Natural killer cell (primary cell): ENCODE data around the gene NOS1AP. TPM values are rescaled to one million over a fixed set of nuclear protein-coding genes. Genes with fewer than 3 reads are reported as not detected.

Source experiments
- ATAC-seq, 3 donors: fragments of 150-1000 bp in 2 of 3; fragments of 200-7000 bp in 1 of 3; cut with Tn5 transposase; 1 replicate in 1 of 3; 2 replicates in 2 of 3; pipeline ENCODE4 v1.10.0; 2021; ENCODE audit warnings: mild to moderate bottlenecking in 2 of 3, moderate library complexity in 2 of 3
- DNase-seq, 2 donors: peaks; one replicate each; pipeline versions ENCODE4 v3.0.0 to v3.0.0-alpha.2; 2013 to 2021; ENCODE audit warnings: mixed read lengths in 1 of 2
- H3K27ac ChIP-seq: one replicate; pipeline ENCODE4 v1.5.1; 2013; ENCODE audit warnings: mild to moderate bottlenecking, low read length
- H3K27me3 ChIP-seq: one replicate; pipeline ENCODE4 v1.6.1; 2013; ENCODE audit warnings: low read length; ENCODE audit not compliant: control insufficient read depth, insufficient read depth
- H3K36me3 ChIP-seq: one replicate; pipeline ENCODE4 v1.6.1; 2013; ENCODE audit warnings: low read length; ENCODE audit not compliant: control insufficient read depth, insufficient read depth
- H3K4me1 ChIP-seq: one replicate; pipeline ENCODE4 v1.6.1; 2013; ENCODE audit warnings: low read length; ENCODE audit not compliant: control insufficient read depth, insufficient read depth
- H3K4me3 ChIP-seq: one replicate; pipeline ENCODE4 v1.5.1; 2013; ENCODE audit warnings: low read length
- H3K9me3 ChIP-seq: one replicate; pipeline ENCODE4 v1.6.1; 2013; ENCODE audit warnings: low read length; ENCODE audit not compliant: control insufficient read depth, insufficient read depth
- H3K27ac Mint-ChIP-seq, 2 donors: one replicate each; pipeline ENCODE4 v1.8.0; 2022; ENCODE audit warnings: mild to moderate bottlenecking in 2 of 2, mixed read lengths in 2 of 2, moderate library complexity in 1 of 2
- H3K27me3 Mint-ChIP-seq, 2 donors: one replicate each; pipeline ENCODE4 v1.8.0; 2022; ENCODE audit warnings: low read depth in 2 of 2, mixed read lengths in 2 of 2
- H3K36me3 Mint-ChIP-seq: one replicate; pipeline ENCODE4 v1.8.0; 2022; ENCODE audit warnings: mixed read lengths
- H3K4me1 Mint-ChIP-seq, 2 donors: one replicate each; pipeline ENCODE4 v1.8.0; 2022; ENCODE audit warnings: mixed read lengths in 2 of 2
- H3K4me3 Mint-ChIP-seq: one replicate; pipeline ENCODE4 v1.8.0; 2022; ENCODE audit warnings: mild to moderate bottlenecking, moderate library complexity, mixed read lengths
- H3K9me3 Mint-ChIP-seq, 2 donors: one replicate each; pipeline ENCODE4 v1.8.0; 2022; ENCODE audit warnings: mixed read lengths in 2 of 2
- CTCF ChIP-seq: fragments of 200-600 bp; IDR thresholded peaks from one replicate; pipeline ENCODE4 v1.8.0; 2022; ENCODE audit warnings: antibody characterized with exemption
- WGBS: methylation state at CpG from one replicate; pipeline ENCODE4 v1.1.7; 2013; ENCODE audit warnings: missing lambda C conversion rate; ENCODE audit not compliant: insufficient coverage; 5-methylcytosine and 5-hydroxymethylcytosine counted together
- intact Hi-C: fragments of 100-400 bp; cut with micrococcal nuclease; formaldehyde crosslinking; loops from one replicate; pipeline ENCODE4 v1.14.2; 2022
- total RNA-seq, 4 donors: library from RNA; stranded (reverse); fragments of 120-200 nt in 1 of 4; gene quantifications; one replicate each; pipeline versions ENCODE4 v1.2.3 to v1.2.4, GENCODE V29; 2013 to 2022

The NOS1AP gene
- total RNA-seq, 3 donors from 2014 or later (not counting 1 experiment from before 2014, with no cell fraction given) = 0.09 to 0.20 TPM; not detected in 1

GRCh38 chr1:162256287-162256686 is 186.8 kb downstream of the NOS1AP start:
- no peaks in the 10 kb centered on the region for H3K36me3 Mint-ChIP-seq
- TF ChIP-seq CTCF = no peak
- H3K4me3 Mint-ChIP-seq = no peak overlapping the region
- no peaks in the 10 kb centered on the region for H3K36me3 ChIP-seq
- DNase-seq (no peak), ATAC-seq (no peak)
- H3K27me3 ChIP-seq = no peaks in the 10 kb centered on the region
- intact Hi-C loops = no loop called here
- no peak overlapping the region for H3K27ac ChIP-seq
- WGBS = 96% methylated on average over 2 of the region's 4 CpGs
- no peak overlapping the region for H3K27ac Mint-ChIP-seq
- no peaks in the 10 kb centered on the region for H3K9me3 Mint-ChIP-seq
- no peak overlapping the region for H3K4me3 ChIP-seq
- no peaks in the 10 kb centered on the region for H3K9me3 ChIP-seq
- no peaks in the 10 kb centered on the region for H3K4me1 ChIP-seq
- no peaks in the 10 kb centered on the region for H3K4me1 Mint-ChIP-seq
- peaks cover 20 to 26% of the 10 kb centered on the region in 2 donors for H3K27me3 Mint-ChIP-seq

- ATAC-seq (no peak), DNase-seq (no peak)
- no peaks in the 10 kb centered on the region for H3K9me3 Mint-ChIP-seq
- Histone ChIP-seq H3K27me3 (no peaks in the 10 kb centered on the region), H3K9me3 (no peaks in the 10 kb centered on the region), H3K4me3 (no peak overlapping the region), H3K4me1 (no peaks in the 10 kb centered on the region), H3K27ac (no peak overlapping the region), H3K36me3 (no peaks in the 10 kb centered on the region)
- peaks cover 26 to 28% of the 10 kb centered on the region in 2 donors for H3K27me3 Mint-ChIP-seq
- no peaks in the 10 kb centered on the region for H3K36me3 Mint-ChIP-seq
- TF ChIP-seq CTCF = no peak
- H3K4me3 Mint-ChIP-seq = no peak overlapping the region
- H3K27ac Mint-ChIP-seq = no peak overlapping the region
- no peaks in the 10 kb centered on the region for H3K4me1 Mint-ChIP-seq
- 94% methylated on average over 2 of the region's 2 CpGs for WGBS
- intact Hi-C loops = no loop called here
Observed at GRCh38 chr1:162258394-162258793, 188.9 kb downstream of the NOS1AP start.

- H3K27me3 ChIP-seq = no peaks in the 10 kb centered on the region
- no peak overlapping the region for H3K27ac ChIP-seq
- H3K36me3 Mint-ChIP-seq = no peaks in the 10 kb centered on the region
- no peak for TF ChIP-seq CTCF
- H3K4me1 Mint-ChIP-seq = no peaks in the 10 kb centered on the region
- no peaks in the 10 kb centered on the region for H3K9me3 ChIP-seq
- ATAC-seq (no peak), DNase-seq (no peak)
- H3K4me3 ChIP-seq = no peak overlapping the region
- no peak overlapping the region for H3K27ac Mint-ChIP-seq
- no peaks in the 10 kb centered on the region for H3K36me3 ChIP-seq
- H3K27me3 Mint-ChIP-seq = peaks cover 26 to 31% of the 10 kb centered on the region in 2 donors
- no peaks in the 10 kb centered on the region for H3K9me3 Mint-ChIP-seq
- intact Hi-C loops = no loop called here
- no CpG with 5 or more reads among the region's 1 CpG for WGBS
- no peak overlapping the region for H3K4me3 Mint-ChIP-seq
- no peaks in the 10 kb centered on the region for H3K4me1 ChIP-seq
Observed at GRCh38 chr1:162259894-162260455, 190.5 kb downstream of the NOS1AP start.

GRCh38 chr1:162264108-162264507 is 194.6 kb downstream of the NOS1AP start:
- H3K9me3 ChIP-seq = no peaks in the 10 kb centered on the region
- TF ChIP-seq CTCF = no peak
- Mint-ChIP-seq H3K27me3 (peaks cover 14 to 19% of the 10 kb centered on the region in 2 donors), H3K9me3 (no peaks in the 10 kb centered on the region), H3K27ac (no peak overlapping the region), H3K36me3 (no peaks in the 10 kb centered on the region), H3K4me3 (no peak overlapping the region), H3K4me1 (no peaks in the 10 kb centered on the region)
- DNase-seq = no peak
- no peaks in the 10 kb centered on the region for H3K4me1 ChIP-seq
- peaks cover 2% of the 10 kb centered on the region for H3K27me3 ChIP-seq
- ATAC-seq = no peak
- H3K27ac ChIP-seq = no peak overlapping the region
- 81% methylated on average over 1 of the region's 1 CpG for WGBS
- intact Hi-C loops = no loop called here
- no peaks in the 10 kb centered on the region for H3K36me3 ChIP-seq
- H3K4me3 ChIP-seq = no peak overlapping the region
